Endodermal cell (in vitro differentiated cells): Measurements from ENCODE around the gene P4HB. TPM values are rescaled to one million over a fixed set of nuclear protein-coding genes. Genes with fewer than 3 reads are reported as not detected.

Experiments
- DNase-seq: peaks from one replicate; pipeline ENCODE4 v3.0.0-alpha.2; 2017
- H3K27ac ChIP-seq: 2 replicates; pipeline ENCODE4 v1.5.1; 2013; ENCODE audit warnings: mild to moderate bottlenecking, low read depth, low read length, moderate library complexity
- H3K27me3 ChIP-seq: 2 replicates; pipeline ENCODE4 v1.6.1; 2013; ENCODE audit warnings: mild to moderate bottlenecking, low read length, moderate library complexity; ENCODE audit not compliant: insufficient read depth, control insufficient read depth, poor library complexity, severe bottlenecking
- H3K36me3 ChIP-seq: 2 replicates; pipeline ENCODE4 v1.7.0; 2013; ENCODE audit warnings: mild to moderate bottlenecking, low read length, moderate library complexity; ENCODE audit not compliant: control insufficient read depth, insufficient read depth
- H3K4me1 ChIP-seq: one replicate; pipeline ENCODE4 v1.7.0; 2013; ENCODE audit warnings: low read length; ENCODE audit not compliant: control insufficient read depth, insufficient read depth
- H3K4me3 ChIP-seq: 2 replicates; pipeline ENCODE4 v1.5.1; 2013; ENCODE audit warnings: mild to moderate bottlenecking, low read length, moderate library complexity
- H3K9ac ChIP-seq: 2 replicates; pipeline ENCODE4 v1.6.1; 2013; ENCODE audit warnings: mild to moderate bottlenecking, low read length, moderate library complexity; ENCODE audit not compliant: poor library complexity, severe bottlenecking; ENCODE audit errors: extremely low read depth
- H3K9me3 ChIP-seq: 2 replicates; pipeline ENCODE4 v1.6.1; 2013; ENCODE audit warnings: mild to moderate bottlenecking, low read length, moderate library complexity; ENCODE audit not compliant: control insufficient read depth
- H3K27ac Mint-ChIP-seq: 2 replicates; pipeline ENCODE4 v1.8.0; 2020; ENCODE audit warnings: mixed read lengths
- H3K27me3 Mint-ChIP-seq: 2 replicates; pipeline ENCODE4 v1.8.0; 2021; ENCODE audit warnings: mild to moderate bottlenecking, mixed read lengths; ENCODE audit not compliant: insufficient read depth
- H3K36me3 Mint-ChIP-seq: 2 replicates; pipeline ENCODE4 v1.8.0; 2020; ENCODE audit warnings: low read depth, mixed read lengths
- H3K4me1 Mint-ChIP-seq: 2 replicates; pipeline ENCODE4 v1.8.0; 2020; ENCODE audit warnings: mixed read lengths
- H3K4me3 Mint-ChIP-seq: 2 replicates; pipeline ENCODE4 v1.8.0; 2020; ENCODE audit warnings: mild to moderate bottlenecking, moderate library complexity, mixed read lengths
- H3K9me3 Mint-ChIP-seq: 2 replicates; pipeline ENCODE4 v1.8.0; 2020; ENCODE audit warnings: mild to moderate bottlenecking, mixed read lengths
- CTCF ChIP-seq: fragments of 200-600 bp; sonication (generic); conservative IDR thresholded peaks from 2 replicates; pipeline ENCODE4 v1.5.0; 2021; ENCODE audit warnings: antibody characterized with exemption, mild to moderate bottlenecking
- WGBS, 2 experiments: methylation state at CpG; one replicate each; pipeline versions ENCODE4 v1.1.5 to v1.1.7; 2013; ENCODE audit warnings: missing lambda C conversion rate in 2 of 2, mixed read lengths in 1 of 2; ENCODE audit not compliant: insufficient coverage in 1 of 2, insufficient read length in 1 of 2; 5-methylcytosine and 5-hydroxymethylcytosine counted together
- total RNA-seq, 2 donors: library from RNA; stranded (reverse); fragmentation: NEBNext Ultra II Directional in 1 of 2; extraction: Animal tissue kit (Norgen Biotek cat#: 25700) in 1 of 2; gene quantifications; 2 replicates in 1 of 2; 3 replicates in 1 of 2; pipeline ENCODE4 v1.2.1, GENCODE V29; 2021

P4HB gene
- total RNA-seq, 2 donors from 2014 or later = 493 to 535 TPM

- Mint-ChIP-seq H3K27ac (no peak overlapping the region), H3K4me3 (peak overlapping the region; percentile 38), H3K36me3 (no peaks in the 10 kb centered on the region), H3K27me3 (peaks cover 75% of the 10 kb centered on the region), H3K9me3 (peaks cover 18% of the 10 kb centered on the region), H3K4me1 (no peaks in the 10 kb centered on the region)
- peaks cover 74% of the 10 kb centered on the region for H3K27me3 ChIP-seq
- no peaks in the 10 kb centered on the region for H3K4me1 ChIP-seq
- DNase-seq = no peak
- H3K27ac ChIP-seq = no peak overlapping the region
- H3K36me3 ChIP-seq = no peaks in the 10 kb centered on the region
- 29 to 46% methylated on average over 22 to 26 of the region's 26 CpGs for WGBS, 2 experiments
- TF ChIP-seq CTCF = no peak
- H3K9me3 ChIP-seq = peaks cover 7% of the 10 kb centered on the region
- no peak overlapping the region for H3K4me3 ChIP-seq
- H3K9ac ChIP-seq = no peak overlapping the region
These were observed 57.3 kb downstream of the P4HB start for GRCh38 chr17:81802856-81803643.

GRCh38 chr17:81802048-81802758, 58.1 kb downstream of the P4HB start:
- no peaks in the 10 kb centered on the region for H3K36me3 Mint-ChIP-seq
- no peak overlapping the region for H3K4me3 ChIP-seq
- no peak overlapping the region for H3K27ac Mint-ChIP-seq
- no peaks in the 10 kb centered on the region for H3K4me1 ChIP-seq
- no peaks in the 10 kb centered on the region for H3K36me3 ChIP-seq
- H3K9me3 ChIP-seq = peaks cover 7% of the 10 kb centered on the region
- H3K27me3 ChIP-seq = peaks cover 66% of the 10 kb centered on the region
- no peak overlapping the region for H3K27ac ChIP-seq
- no peaks in the 10 kb centered on the region for H3K4me1 Mint-ChIP-seq
- no peak overlapping the region for H3K9ac ChIP-seq
- WGBS, 2 experiments = 83 to 90% methylated on average over 2 to 9 of the region's 9 CpGs
- DNase-seq = no peak
- peaks cover 70% of the 10 kb centered on the region for H3K27me3 Mint-ChIP-seq
- H3K9me3 Mint-ChIP-seq = peaks cover 20% of the 10 kb centered on the region
- TF ChIP-seq CTCF = no peak
- H3K4me3 Mint-ChIP-seq = peak overlapping the region; percentile 38

GRCh38 chr17:81801327-81801726, 59.0 kb downstream of the P4HB start:
- H3K4me3 Mint-ChIP-seq = no peak overlapping the region

More at GRCh38 chr17:81801327-81801726, 59.0 kb downstream of the P4HB start:
- H3K9me3 ChIP-seq = peaks cover 7% of the 10 kb centered on the region
- H3K9ac ChIP-seq = no peak overlapping the region
- no peak overlapping the region for H3K27ac ChIP-seq
- no peak for TF ChIP-seq CTCF
- WGBS, 2 experiments = 89% methylated on average over 9 of the region's 9 CpGs
- no peaks in the 10 kb centered on the region for H3K4me1 ChIP-seq
- Mint-ChIP-seq H3K4me1 (no peaks in the 10 kb centered on the region), H3K9me3 (peaks cover 20% of the 10 kb centered on the region), H3K27ac (no peak overlapping the region), H3K27me3 (peaks cover 61% of the 10 kb centered on the region), H3K36me3 (no peaks in the 10 kb centered on the region)
- H3K27me3 ChIP-seq = peaks cover 57% of the 10 kb centered on the region
- H3K36me3 ChIP-seq = no peaks in the 10 kb centered on the region
- DNase-seq = no peak
- no peak overlapping the region for H3K4me3 ChIP-seq
